GM21723 (cell line): ENCODE results near the gene MARCHF5.
"Not testable (repeated sequence)": the region's sequence is repeated elsewhere in the genome, so short reads cannot be mapped to it uniquely, and the experiment has no call there.

Experiments used
- ATAC-seq: cut with Tn5 transposase; IDR thresholded peaks from one replicate; pipeline ENCODE4 v1.9.1; 2021; ENCODE audit warnings: mild to moderate bottlenecking, moderate library complexity; ENCODE audit not compliant: unreplicated experiment

The MARCHF5 gene

GRCh38 chr10:92385831-92386230 is 94.9 kb downstream of the MARCHF5 start:
- ATAC-seq = no peak

DNA sequence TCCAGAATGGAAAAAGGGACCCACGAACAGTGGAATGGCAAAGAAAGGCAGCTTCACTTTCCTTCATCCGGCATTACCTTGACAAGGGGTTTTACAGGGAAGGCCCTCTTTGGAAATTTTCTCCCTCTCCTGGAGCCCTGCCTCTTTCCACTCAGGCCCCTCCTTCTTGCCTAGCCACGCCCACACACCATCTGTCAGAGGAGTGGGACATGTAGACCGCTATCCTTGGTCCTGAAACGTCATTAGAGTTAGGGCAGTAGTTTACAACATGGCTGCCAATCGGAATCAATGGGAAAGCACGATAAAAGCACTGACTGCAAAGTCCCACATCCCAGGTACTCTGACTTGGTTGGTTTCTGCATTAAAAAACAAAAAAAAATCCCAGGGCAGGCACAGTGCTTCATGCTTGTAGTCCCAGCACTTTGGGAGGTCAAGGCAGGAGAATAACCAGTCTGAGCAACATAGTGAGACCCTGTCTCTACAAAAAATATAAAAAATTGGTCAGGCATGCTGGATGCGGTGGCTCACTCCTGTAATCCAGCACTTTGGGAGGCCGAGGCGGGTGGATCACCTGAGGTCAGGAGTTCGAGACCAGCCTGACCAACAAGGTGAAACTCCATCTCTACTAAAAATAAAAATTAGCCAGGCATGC is 96.4 kb downstream of the MARCHF5 start:
- no peak for ATAC-seq

DNA sequence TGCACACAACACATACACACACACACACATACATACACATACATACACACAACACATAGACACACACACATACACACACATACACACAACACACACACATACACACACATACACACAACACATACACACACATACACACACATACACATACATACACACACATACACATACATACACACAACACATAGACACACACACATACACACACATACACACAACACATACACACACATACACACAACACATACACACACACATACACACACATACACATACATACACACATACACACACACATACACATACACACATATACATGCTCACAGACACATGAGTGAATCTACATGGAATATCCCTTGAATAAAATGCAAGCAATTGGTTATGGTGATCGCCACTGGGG is 102.2 kb downstream of the MARCHF5 start:
- ATAC-seq = not testable (repeated sequence)

GRCh38 chr10:92395271-92395670 is 104.3 kb downstream of the MARCHF5 start:
- no peak for ATAC-seq

DNA sequence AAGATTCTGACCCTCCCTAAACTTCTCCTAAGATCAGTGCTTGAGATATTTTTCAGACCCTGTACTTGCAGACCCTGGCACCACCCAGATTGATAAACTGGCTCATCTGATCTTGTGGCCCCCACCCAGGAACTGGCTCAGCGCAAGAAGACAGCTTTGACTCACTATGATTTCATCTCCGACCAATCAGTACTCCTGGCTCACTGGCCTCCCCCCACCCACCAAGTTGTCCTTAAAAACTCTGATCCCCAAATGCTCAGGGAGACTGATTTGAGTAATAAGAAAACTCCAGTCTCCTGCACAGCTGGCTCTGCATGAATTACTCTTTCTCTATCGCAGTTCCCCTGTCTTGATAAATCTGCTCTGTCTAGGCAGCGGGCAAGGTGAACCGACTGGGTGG is 111.3 kb downstream of the MARCHF5 start:
- not testable (repeated sequence) for ATAC-seq
